Neutrophil (primary cell): ENCODE data around the gene SV2B.

Source experiments
- H3K27ac ChIP-seq: fragments of 200-600 bp; sonication (generic); 2 replicates; pipeline ENCODE4 v1.5.1; 2016; ENCODE audit warnings: mild to moderate bottlenecking, moderate library complexity
- H3K27me3 ChIP-seq: fragments of 200-600 bp; sonication (generic); 2 replicates; pipeline ENCODE4 v1.6.0; 2016; ENCODE audit warnings: mild to moderate bottlenecking
- H3K36me3 ChIP-seq: fragments of 200-600 bp; sonication (generic); 2 replicates; pipeline ENCODE4 v1.5.1; 2017
- H3K4me1 ChIP-seq, 2 experiments: fragments of 200-600 bp in 1 of 2; sonication (generic) in 1 of 2; 1 replicate in 1 of 2; 2 replicates in 1 of 2; pipeline versions ENCODE4 v1.5.1 to v1.6.1; 2013 to 2016; ENCODE audit warnings: low read depth in 1 of 2, low read length in 1 of 2, mild to moderate bottlenecking in 1 of 2, moderate library complexity in 1 of 2; ENCODE audit not compliant: control insufficient read depth in 1 of 2, insufficient read depth in 1 of 2
- H3K4me3 ChIP-seq, 2 experiments: fragments of 200-600 bp in 1 of 2; sonication (generic) in 1 of 2; 1 replicate in 1 of 2; 2 replicates in 1 of 2; pipeline ENCODE4 v1.5.1; 2013 to 2016; ENCODE audit warnings: low read depth in 1 of 2, low read length in 1 of 2, mild to moderate bottlenecking in 1 of 2, moderate library complexity in 1 of 2
- H3K9me3 ChIP-seq: fragments of 200-600 bp; sonication (generic); 2 replicates; pipeline ENCODE4 v1.5.1; 2016
- TF ChIP-seq, protein P1 (sequence below): fragments of 200-600 bp; sonication (generic); IDR thresholded peaks from 2 replicates; pipeline ENCODE4 v1.5.1; 2016; ENCODE audit warnings: antibody characterized with exemption

Gene SV2B

DNA sequence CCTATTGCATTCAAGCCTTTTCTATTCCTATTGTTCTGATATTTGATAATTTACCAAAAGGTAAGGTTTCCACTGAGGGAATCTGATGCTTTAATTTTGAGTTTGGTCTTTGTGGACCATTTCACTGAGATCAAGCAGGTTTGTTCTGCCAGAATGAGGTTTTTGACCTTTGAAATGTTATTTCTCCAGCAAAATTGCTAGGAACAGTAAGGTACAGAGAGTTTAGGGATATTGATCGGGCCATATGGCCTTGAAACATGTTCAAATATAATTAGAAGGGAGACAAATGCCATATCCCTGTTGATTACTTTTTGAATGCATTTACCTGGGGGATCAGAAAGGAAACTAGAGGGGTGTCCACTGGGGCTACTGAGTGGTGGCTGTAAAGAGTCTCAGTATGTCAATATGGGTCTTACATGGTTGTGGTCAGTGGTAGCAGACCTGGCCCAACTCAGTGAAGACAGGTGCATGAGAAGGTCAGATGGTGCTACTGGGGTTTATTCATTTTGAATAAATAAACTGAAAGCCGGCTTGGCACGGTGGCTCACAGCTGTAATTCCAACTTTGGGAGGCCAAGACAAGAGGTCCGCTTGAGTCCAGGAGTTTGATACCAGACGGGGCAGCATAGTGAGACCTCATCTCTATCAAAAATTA is 100.2 kb downstream of the SV2B start:
- H3K27me3 ChIP-seq = peaks cover 41% of the 10 kb centered on the region
- TF ChIP-seq, protein P1, sequence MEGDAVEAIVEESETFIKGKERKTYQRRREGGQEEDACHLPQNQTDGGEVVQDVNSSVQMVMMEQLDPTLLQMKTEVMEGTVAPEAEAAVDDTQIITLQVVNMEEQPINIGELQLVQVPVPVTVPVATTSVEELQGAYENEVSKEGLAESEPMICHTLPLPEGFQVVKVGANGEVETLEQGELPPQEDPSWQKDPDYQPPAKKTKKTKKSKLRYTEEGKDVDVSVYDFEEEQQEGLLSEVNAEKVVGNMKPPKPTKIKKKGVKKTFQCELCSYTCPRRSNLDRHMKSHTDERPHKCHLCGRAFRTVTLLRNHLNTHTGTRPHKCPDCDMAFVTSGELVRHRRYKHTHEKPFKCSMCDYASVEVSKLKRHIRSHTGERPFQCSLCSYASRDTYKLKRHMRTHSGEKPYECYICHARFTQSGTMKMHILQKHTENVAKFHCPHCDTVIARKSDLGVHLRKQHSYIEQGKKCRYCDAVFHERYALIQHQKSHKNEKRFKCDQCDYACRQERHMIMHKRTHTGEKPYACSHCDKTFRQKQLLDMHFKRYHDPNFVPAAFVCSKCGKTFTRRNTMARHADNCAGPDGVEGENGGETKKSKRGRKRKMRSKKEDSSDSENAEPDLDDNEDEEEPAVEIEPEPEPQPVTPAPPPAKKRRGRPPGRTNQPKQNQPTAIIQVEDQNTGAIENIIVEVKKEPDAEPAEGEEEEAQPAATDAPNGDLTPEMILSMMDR = no peak
- peaks cover 3 to 5% of the 10 kb centered on the region in 2 experiments for H3K4me1 ChIP-seq
- H3K4me3 ChIP-seq = no peak overlapping the region
- no peak overlapping the region for H3K27ac ChIP-seq
- H3K36me3 ChIP-seq = no peaks in the 10 kb centered on the region
- no peaks in the 10 kb centered on the region for H3K9me3 ChIP-seq

DNA sequence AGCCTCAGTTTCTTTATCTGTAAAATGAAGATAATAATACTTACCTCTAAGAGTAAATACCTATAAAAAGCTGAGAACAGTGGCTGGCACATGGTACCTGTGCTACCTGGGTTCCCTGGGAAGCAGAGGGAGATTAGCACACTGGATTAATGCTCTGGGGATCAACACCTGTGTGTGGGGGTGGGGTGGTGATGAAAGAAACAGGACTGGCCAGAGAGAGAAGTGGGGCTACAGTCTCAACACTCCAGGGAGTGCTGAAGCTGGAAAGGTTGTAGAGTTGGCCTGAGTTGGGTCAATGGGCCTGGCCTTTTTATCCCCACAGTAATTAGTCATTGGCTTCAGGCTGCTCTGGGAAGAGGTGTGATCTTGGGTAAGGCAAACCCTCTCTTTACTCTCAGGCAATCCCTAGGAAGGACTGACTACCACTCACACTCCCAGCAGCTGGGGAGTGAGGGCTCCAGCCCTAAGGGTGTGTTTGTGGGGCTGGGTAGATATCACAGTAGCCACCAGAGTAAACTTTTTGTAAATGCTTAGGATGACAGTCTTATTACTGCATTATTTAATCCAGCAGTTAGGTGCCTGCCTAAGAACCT is 102.5 kb downstream of the SV2B start:
- Histone ChIP-seq H3K4me1 (no peaks in the 10 kb centered on the region), H3K27me3 (peaks cover 52% of the 10 kb centered on the region), H3K36me3 (no peaks in the 10 kb centered on the region), H3K4me3 (no peak overlapping the region), H3K27ac (no peak overlapping the region), H3K9me3 (no peaks in the 10 kb centered on the region)
- TF ChIP-seq, protein P1 = no peak

GRCh38 chr15:91203619-91204203 is 103.7 kb downstream of the SV2B start:
- peaks cover 64% of the 10 kb centered on the region for H3K27me3 ChIP-seq
- no peak overlapping the region for H3K4me3 ChIP-seq
- TF ChIP-seq, protein P1 = no peak
- no peaks in the 10 kb centered on the region for H3K4me1 ChIP-seq
- H3K36me3 ChIP-seq = no peaks in the 10 kb centered on the region
- H3K27ac ChIP-seq = no peak overlapping the region
- H3K9me3 ChIP-seq = no peaks in the 10 kb centered on the region

DNA sequence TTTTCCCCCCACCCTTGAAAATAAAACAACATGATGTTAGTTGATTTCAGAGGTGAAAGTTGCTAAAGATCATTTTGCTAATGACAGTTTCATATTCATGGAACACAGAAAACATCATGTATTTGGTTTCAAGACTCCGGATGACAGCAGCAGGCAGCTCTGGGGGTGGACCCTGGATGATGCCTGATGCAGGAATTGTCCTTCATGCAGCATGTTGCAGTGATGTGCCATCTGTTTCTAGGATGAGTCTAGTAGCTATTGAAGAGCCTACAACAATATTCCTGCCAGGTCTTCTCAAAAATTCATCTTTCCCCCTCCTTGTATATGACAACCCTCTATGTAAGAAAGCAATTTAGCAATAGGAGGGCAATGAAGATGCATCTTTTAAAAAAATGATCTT is 108.3 kb downstream of the SV2B start:
- H3K4me1 ChIP-seq = no peaks in the 10 kb centered on the region
- no peaks in the 10 kb centered on the region for H3K36me3 ChIP-seq
- H3K27ac ChIP-seq = no peak overlapping the region
- H3K27me3 ChIP-seq = peaks cover 69% of the 10 kb centered on the region
- no peak overlapping the region for H3K4me3 ChIP-seq
- TF ChIP-seq, protein P1 = no peak
- no peaks in the 10 kb centered on the region for H3K9me3 ChIP-seq

DNA sequence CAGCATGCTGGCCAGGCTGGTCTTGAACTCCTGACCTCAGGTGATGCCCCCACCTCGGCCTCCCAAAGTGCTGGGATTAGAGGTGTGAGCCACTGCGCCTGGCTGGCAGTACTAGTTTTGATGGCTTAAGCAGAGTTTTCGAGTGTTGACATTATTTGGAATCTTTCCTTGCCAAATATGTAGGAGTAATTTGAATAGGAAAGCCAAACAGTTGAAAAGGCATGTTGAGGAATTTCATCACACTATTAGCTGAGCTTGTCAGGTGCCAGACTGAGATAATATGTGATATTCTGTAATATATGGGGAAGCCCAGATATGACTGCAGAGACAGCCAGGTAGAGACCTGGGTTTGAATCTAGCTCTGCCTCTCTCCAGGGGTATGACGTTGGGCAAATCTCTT is 109.3 kb downstream of the SV2B start:
- Histone ChIP-seq H3K4me1 (no peaks in the 10 kb centered on the region), H3K9me3 (no peaks in the 10 kb centered on the region), H3K27me3 (peaks cover 65% of the 10 kb centered on the region), H3K36me3 (no peaks in the 10 kb centered on the region), H3K4me3 (no peak overlapping the region), H3K27ac (no peak overlapping the region)
- TF ChIP-seq, protein P1 = no peak
